RWPE1 (cell line): ENCODE results near the gene TXNDC5.

Experiments
- CTCF ChIA-PET: fragments of 350-600 bp; sonication (Branson Sonifier 250); formaldehyde crosslinking; extraction: SDS; loops from one replicate; lab custom pipeline; 2021; lab: Yijun Ruan, JAX
- POLR2A ChIA-PET: fragments of 400-600 bp; formaldehyde crosslinking; extraction: SDS; loops from one replicate; lab custom pipeline; 2020; ENCODE audit warnings: antibody characterized with exemption; ENCODE audit not compliant: low non-redundant PET; lab: Yijun Ruan, JAX
- DNase-seq: peaks from one replicate; pipeline ENCODE4 v3.0.0; 2012; ENCODE audit warnings: low spot score
- H3K27ac ChIP-seq: fragments of 450-650 bp; 2 replicates; pipeline ENCODE4 v1.5.1; 2017
- TF ChIP-seq, protein P1 (sequence below): fragments of 450-650 bp; conservative IDR thresholded peaks from 2 replicates; pipeline ENCODE4 v1.5.1; 2017; ENCODE audit warnings: low read depth, mild to moderate bottlenecking

Gene TXNDC5

GRCh38 chr6:7868926-7869325, 41.7 kb downstream of the TXNDC5 start:
- ChIA-PET CTCF (interaction anchor here (0.5 kb wide), 1 partner anchor 25 kb away, joined by 3 read pairs; no protein-coding TSS in a partner anchor), POLR2A (no interaction called here)
- DNase-seq, result no peak
- no peak overlapping the region for H3K27ac ChIP-seq
- TF ChIP-seq, protein P1, sequence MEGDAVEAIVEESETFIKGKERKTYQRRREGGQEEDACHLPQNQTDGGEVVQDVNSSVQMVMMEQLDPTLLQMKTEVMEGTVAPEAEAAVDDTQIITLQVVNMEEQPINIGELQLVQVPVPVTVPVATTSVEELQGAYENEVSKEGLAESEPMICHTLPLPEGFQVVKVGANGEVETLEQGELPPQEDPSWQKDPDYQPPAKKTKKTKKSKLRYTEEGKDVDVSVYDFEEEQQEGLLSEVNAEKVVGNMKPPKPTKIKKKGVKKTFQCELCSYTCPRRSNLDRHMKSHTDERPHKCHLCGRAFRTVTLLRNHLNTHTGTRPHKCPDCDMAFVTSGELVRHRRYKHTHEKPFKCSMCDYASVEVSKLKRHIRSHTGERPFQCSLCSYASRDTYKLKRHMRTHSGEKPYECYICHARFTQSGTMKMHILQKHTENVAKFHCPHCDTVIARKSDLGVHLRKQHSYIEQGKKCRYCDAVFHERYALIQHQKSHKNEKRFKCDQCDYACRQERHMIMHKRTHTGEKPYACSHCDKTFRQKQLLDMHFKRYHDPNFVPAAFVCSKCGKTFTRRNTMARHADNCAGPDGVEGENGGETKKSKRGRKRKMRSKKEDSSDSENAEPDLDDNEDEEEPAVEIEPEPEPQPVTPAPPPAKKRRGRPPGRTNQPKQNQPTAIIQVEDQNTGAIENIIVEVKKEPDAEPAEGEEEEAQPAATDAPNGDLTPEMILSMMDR, result no peak

DNA sequence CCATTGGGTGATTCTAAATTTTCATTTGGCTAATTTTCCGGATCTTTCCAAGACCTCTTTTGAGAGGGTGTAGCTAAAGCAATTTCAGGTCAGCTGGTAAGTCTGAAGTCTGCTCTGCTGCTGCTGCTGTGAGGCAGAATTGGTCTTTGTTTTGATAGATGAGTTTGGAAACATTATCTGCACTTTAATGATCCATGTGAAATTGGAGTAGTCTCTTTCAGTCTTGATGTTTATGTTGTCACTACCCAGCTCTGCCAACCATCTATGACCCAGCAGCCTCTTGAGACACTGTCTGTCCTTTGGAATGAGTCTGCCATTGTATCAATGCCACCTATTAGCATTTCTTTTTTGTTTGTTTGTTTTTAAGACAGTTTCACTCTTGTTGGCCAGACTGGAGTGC, 44.1 kb downstream of the TXNDC5 start:
- TF ChIP-seq, protein P1, result no peak
- POLR2A ChIA-PET, result no interaction called here
- no peak overlapping the region for H3K27ac ChIP-seq
- DNase-seq, result no peak
- CTCF ChIA-PET, result interaction anchor here (0.6 kb wide), 1 partner anchor 106 kb away, joined by 8 read pairs; no protein-coding TSS in a partner anchor

DNA sequence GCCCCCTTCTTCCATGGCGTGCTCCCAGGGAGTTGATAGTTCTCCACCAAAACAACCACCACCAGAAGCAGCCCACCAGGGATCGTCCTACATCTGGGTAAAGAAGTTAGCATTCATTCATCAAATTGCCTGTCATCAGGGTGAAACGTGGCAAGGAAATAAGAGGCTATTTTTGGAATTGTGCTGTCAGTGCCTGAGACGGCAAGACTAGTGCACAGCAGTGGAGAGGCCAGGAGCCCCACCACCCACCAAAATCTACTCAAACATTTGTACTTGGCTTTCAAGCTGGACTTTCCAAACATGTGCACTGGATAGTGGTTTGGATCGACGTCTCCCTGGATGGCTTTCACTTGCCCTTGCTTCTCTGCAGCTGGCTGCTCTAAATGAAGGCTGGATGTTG, 44.8 kb downstream of the TXNDC5 start:
- no peak for DNase-seq
- no peak overlapping the region for H3K27ac ChIP-seq
- CTCF ChIA-PET, result interaction anchor here (0.6 kb wide), 2 partner anchors 29 to 106 kb away, joined by 3 to 8 read pairs; no protein-coding TSS in a partner anchor
- TF ChIP-seq, protein P1, result no peak
- POLR2A ChIA-PET, result no interaction called here

DNA sequence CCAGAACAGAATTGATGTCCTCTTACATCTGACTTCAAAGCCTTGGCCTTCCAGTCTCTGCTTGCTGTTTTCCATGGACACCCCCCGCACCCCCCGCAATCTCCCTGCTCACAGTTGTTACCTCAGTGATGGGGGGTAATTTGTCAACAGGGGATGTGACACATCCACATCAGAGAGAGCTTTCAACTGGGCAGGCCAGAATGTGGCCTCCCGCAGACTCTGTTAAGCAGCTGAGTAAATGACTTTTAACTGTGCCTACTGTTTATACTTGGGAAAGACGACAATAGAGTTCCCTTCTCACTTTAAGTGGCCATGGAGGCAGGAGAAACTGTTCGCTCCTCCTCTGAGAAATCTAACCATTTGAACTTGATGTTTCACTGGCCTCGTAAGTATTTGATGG, 51.0 kb downstream of the TXNDC5 start:
- TF ChIP-seq, protein P1, result no peak
- DNase-seq, result no peak
- H3K27ac ChIP-seq, result no peak overlapping the region
- CTCF ChIA-PET, result interaction anchor here (1.0 kb wide), 1 partner anchor 20 kb away, joined by 3 read pairs; no protein-coding TSS in a partner anchor
- POLR2A ChIA-PET, result no interaction called here

DNA sequence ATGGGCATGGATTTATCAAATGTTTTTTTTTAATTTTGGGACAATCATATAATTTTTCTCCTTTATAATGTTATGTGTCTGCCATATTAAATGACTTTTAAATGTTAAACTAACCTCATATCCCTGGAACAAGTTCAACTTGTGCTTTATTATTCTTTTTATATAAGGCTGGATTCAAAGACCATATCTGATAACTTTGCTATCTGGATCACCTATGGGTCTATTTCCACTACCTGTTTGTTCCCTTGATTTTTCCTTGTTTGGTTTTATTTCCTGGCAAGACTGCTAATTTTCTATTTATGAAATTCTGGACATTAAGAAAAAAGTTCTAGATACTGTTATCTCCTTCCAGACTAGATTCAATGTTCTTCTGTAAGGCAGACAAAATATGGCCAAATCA, 58.8 kb downstream of the TXNDC5 start:
- no peak for DNase-seq
- ChIA-PET POLR2A (no interaction called here), CTCF (no interaction called here)
- TF ChIP-seq, protein P1, result no peak
- no peak overlapping the region for H3K27ac ChIP-seq

DNA sequence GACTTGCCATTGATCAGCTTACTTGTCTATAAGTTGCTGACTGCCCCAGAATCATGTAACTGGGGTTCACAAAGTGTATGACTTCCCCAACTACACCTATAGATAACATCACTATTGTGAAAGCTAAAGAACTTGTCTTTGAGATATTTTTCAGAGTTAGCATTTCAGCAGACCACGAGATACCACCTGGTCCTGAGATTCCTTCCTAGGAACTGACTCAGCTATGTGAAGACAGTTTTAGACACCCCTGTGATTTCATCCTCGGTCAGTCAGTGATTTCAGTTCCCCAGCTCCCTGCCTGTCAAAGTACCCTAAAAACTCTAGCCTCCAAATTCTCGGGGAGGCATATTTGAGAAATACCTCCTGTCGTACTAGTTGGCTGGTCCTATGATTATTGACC, 62.4 kb downstream of the TXNDC5 start:
- ChIA-PET CTCF (no interaction called here), POLR2A (no interaction called here)
- TF ChIP-seq, protein P1, result no peak
- no peak for DNase-seq
- H3K27ac ChIP-seq, result no peak overlapping the region
